Nephron progenitor cell (in vitro differentiated cells): ENCODE data around the gene RAB24.

ENCODE experiments used
- DNase-seq: peaks from one replicate; pipeline ENCODE4 v3.0.0; 2021
- H3K27ac Mint-ChIP-seq: 2 replicates; pipeline ENCODE4 v1.8.0; 2021; ENCODE audit warnings: mild to moderate bottlenecking, moderate library complexity, mixed read lengths
- H3K27me3 Mint-ChIP-seq: 2 replicates; pipeline ENCODE4 v1.8.0; 2021; ENCODE audit warnings: mild to moderate bottlenecking, low read depth, mixed read lengths; ENCODE audit not compliant: poor library complexity
- H3K36me3 Mint-ChIP-seq: 2 replicates; pipeline ENCODE4 v1.8.0; 2021; ENCODE audit warnings: low read depth, mixed read lengths
- H3K4me1 Mint-ChIP-seq: 2 replicates; pipeline ENCODE4 v1.8.0; 2021; ENCODE audit warnings: mixed read lengths
- H3K4me3 Mint-ChIP-seq: 2 replicates; pipeline ENCODE4 v1.8.0; 2021; ENCODE audit warnings: mild to moderate bottlenecking, moderate library complexity, mixed read lengths
- H3K9me3 Mint-ChIP-seq: 2 replicates; pipeline ENCODE4 v1.8.0; 2021; ENCODE audit warnings: mild to moderate bottlenecking, moderate library complexity, mixed read lengths
- CTCF ChIP-seq: fragments of 200-600 bp; sonication (generic); IDR thresholded peaks from 2 replicates; pipeline ENCODE4 v1.5.0; 2021; ENCODE audit warnings: antibody characterized with exemption

Gene RAB24

GRCh38 chr5:177310757-177311391 lies 7.4 kb upstream of the RAB24 start:
- Mint-ChIP-seq H3K36me3 (peaks cover 20% of the 10 kb centered on the region), H3K27me3 (no peaks in the 10 kb centered on the region), H3K9me3 (no peaks in the 10 kb centered on the region), H3K27ac (peak overlapping the region; percentile 81), H3K4me1 (peaks cover 42% of the 10 kb centered on the region), H3K4me3 (peak overlapping the region; percentile 90)
- no peak for DNase-seq
- no peak for TF ChIP-seq CTCF

- no peak for TF ChIP-seq CTCF
- Mint-ChIP-seq H3K4me3 (peak overlapping the region; percentile 90), H3K27me3 (no peaks in the 10 kb centered on the region), H3K27ac (no peak overlapping the region), H3K9me3 (no peaks in the 10 kb centered on the region), H3K4me1 (peaks cover 47% of the 10 kb centered on the region), H3K36me3 (peaks cover 25% of the 10 kb centered on the region)
- no peak for DNase-seq
Observed at GRCh38 chr5:177310332-177310731, 6.8 kb upstream of the RAB24 start.

- H3K27ac Mint-ChIP-seq = no peak overlapping the region
- no peaks in the 10 kb centered on the region for H3K9me3 Mint-ChIP-seq
- H3K4me3 Mint-ChIP-seq = peak overlapping the region; percentile 74
- H3K36me3 Mint-ChIP-seq = peaks cover 32% of the 10 kb centered on the region
- peak; percentile 74 for DNase-seq
- H3K4me1 Mint-ChIP-seq = peaks cover 48% of the 10 kb centered on the region
- TF ChIP-seq CTCF = peak; percentile 77
- no peaks in the 10 kb centered on the region for H3K27me3 Mint-ChIP-seq
Observed at GRCh38 chr5:177309351-177310191, 6.1 kb upstream of the RAB24 start.

GRCh38 chr5:177308740-177309139 lies 5.2 kb upstream of the RAB24 start:
- peaks cover 53% of the 10 kb centered on the region for H3K4me1 Mint-ChIP-seq
- TF ChIP-seq CTCF = no peak
- H3K27ac Mint-ChIP-seq = no peak overlapping the region
- peaks cover 32% of the 10 kb centered on the region for H3K36me3 Mint-ChIP-seq
- no peaks in the 10 kb centered on the region for H3K27me3 Mint-ChIP-seq
- no peak for DNase-seq
- H3K9me3 Mint-ChIP-seq = no peaks in the 10 kb centered on the region
- H3K4me3 Mint-ChIP-seq = no peak overlapping the region

- Mint-ChIP-seq H3K4me3 (no peak overlapping the region), H3K27me3 (no peaks in the 10 kb centered on the region), H3K9me3 (no peaks in the 10 kb centered on the region), H3K4me1 (peaks cover 46% of the 10 kb centered on the region), H3K36me3 (peaks cover 32% of the 10 kb centered on the region), H3K27ac (no peak overlapping the region)
- DNase-seq = no peak
- TF ChIP-seq CTCF = no peak
Observed at GRCh38 chr5:177307544-177308363, 4.2 kb upstream of the RAB24 start.
